HTERT RPE-1 (cell line): Measurements from ENCODE around the gene KICS2.
"Not testable (repeated sequence)": the region's sequence is repeated elsewhere in the genome, so short reads cannot be mapped to it uniquely, and the experiment has no call there.

ENCODE experiments used
- in situ Hi-C: fragments of 300-500 bp; cut with MboI; formaldehyde crosslinking; loops from 4 replicates; pipeline ENCODE4 v1.14.3; 2020; ENCODE audit warnings: low sequenced_read_pairs

Gene KICS2

DNA sequence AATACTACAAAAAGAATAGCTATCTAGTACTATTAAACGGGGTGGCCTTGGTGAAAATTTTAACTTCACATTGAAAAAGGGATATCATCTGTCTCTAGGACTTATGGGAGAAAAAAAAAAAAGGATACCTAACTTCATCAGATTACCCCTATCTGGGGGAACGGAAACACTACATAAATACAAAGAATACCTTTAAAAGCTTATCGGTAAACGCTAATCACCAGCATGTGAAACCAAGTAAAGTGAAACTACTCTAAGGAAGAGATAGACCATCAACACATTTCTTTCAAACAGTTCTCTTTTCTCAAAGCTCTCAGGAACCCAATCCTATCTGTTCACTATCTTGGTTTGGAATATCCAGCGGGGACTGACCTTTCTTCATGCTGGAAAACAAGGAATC lies 3.5 kb downstream of the KICS2 start:
- in situ Hi-C loops = no loop called here

- in situ Hi-C loops = not testable (repeated sequence)
These were observed 4.5 kb downstream of the KICS2 start for GRCh38 chr12:64217643-64218042.

GRCh38 chr12:64216239-64216638 lies 5.9 kb downstream of the KICS2 start:
- in situ Hi-C loops = no loop called here

GRCh38 chr12:64212119-64212746 lies 9.9 kb downstream of the KICS2 start:
- in situ Hi-C loops = no loop called here

GRCh38 chr12:64207453-64207852 lies 14.6 kb downstream of the KICS2 start:
- in situ Hi-C loops = no loop called here

DNA sequence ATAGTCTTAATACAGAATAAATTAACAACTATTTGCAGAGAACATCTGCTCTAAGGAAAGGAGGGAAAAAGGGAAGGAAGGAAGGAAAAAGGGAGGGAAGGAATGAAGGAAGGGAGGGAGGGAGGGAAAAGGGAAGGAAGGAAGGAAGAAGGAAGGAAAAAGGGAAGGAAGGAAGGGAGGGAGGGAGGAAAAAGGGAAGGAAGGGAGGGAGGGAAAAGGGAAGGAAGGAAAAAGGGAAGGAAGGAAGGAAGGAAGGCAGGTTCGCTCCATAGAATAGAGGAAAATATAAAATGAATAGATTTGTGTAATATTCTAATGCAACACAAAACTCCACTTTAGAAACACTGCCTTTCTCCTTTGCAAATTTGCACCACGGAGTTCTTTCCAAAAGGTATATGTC lies 16.6 kb downstream of the KICS2 start:
- in situ Hi-C loops = no loop called here

GRCh38 chr12:64203775-64204174 lies 18.3 kb downstream of the KICS2 start:
- in situ Hi-C loops = no loop called here

DNA sequence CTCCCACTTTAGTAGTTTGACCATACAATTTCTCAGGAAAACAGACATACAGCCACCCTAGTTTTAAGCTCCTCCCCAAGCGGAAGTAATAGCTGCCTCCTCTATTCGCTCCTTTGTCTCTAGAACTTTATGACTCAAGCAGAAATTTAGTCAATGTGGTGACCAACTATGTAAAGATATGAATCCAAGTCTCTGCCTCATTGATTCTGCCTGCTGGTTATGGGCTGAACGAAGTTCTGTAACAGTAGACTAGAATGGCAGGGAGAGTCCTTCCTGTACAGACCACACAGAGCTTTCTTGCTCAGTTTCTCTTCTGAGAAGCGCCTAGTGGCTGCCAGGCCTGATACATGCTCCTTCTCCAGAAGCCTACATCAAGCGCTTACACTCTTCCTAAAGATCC lies 19.1 kb downstream of the KICS2 start:
- in situ Hi-C loops = no loop called here

GRCh38 chr12:64195841-64196240 lies 26.3 kb downstream of the KICS2 start:
- in situ Hi-C loops = not testable (repeated sequence)

- in situ Hi-C loops = no loop called here
These were observed 27.6 kb downstream of the KICS2 start for GRCh38 chr12:64194333-64195149.

GRCh38 chr12:64193931-64194330 lies 28.2 kb downstream of the KICS2 start:
- in situ Hi-C loops = no loop called here

DNA sequence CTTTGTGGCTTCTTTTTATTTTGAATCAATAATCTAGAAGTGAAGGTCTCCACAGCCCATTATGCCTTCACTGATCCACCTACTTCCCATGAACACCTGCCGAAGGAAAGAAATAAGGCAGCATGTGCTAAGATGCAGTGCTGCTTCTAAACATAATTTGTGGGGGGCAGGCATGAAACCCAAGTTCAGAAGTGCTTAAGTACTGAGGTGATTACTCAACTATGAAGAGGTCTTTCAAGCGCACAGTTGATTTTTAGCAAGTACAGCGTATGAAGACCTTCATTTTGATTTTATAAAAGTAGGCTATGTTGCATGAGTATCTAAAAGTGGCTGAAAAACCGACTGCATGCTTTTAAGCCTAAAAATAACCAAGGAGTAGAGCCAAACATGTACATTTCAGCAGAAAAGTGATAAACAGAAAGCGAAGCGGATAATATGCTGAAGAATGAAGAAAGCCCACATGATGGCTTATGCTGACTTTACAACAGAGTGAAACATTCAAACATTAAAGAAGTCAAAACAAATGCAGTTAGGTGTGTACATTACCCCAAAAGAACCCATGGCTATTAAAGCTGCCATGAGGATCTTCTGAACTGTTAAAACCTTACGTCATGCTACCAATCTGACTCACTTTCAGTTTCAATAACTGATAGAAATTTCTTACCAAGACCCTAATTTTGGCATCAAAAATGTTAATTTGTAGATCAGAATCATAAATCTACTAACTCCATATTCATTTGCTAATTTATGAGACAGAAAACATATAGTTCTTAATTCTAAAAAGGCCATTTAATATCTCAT lies 29.3 kb downstream of the KICS2 start:
- in situ Hi-C loops = no loop called here

- in situ Hi-C loops = no loop called here
These were observed 32.0 kb downstream of the KICS2 start for GRCh38 chr12:64190140-64190539.

GRCh38 chr12:64189530-64189929 lies 32.6 kb downstream of the KICS2 start:
- in situ Hi-C loops = no loop called here

GRCh38 chr12:64187794-64188193 lies 34.3 kb downstream of the KICS2 start:
- in situ Hi-C loops = no loop called here

GRCh38 chr12:64187370-64187769 lies 34.7 kb downstream of the KICS2 start:
- in situ Hi-C loops = no loop called here

- in situ Hi-C loops = no loop called here
These were observed 35.3 kb downstream of the KICS2 start for GRCh38 chr12:64186789-64187188.

DNA sequence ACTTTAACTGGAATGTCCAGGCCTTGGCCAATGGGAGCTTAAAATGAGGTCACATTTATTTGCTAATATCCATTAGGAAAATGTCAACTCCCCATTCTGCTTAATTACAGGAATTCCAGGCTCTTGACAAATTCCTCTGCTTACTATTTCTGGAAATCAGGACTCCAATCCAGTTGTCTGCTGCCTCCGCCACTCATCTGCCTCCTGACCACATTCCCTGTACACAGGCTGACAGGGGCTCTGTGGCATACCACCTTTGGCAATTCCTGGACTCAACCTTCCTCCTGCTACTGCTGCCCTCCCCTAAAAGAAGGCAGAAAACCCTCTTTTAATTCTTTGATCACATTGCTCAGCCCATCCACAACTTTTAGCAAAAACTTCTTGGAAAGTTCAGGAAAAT lies 37.9 kb downstream of the KICS2 start:
- in situ Hi-C loops = no loop called here

GRCh38 chr12:64181430-64182291 lies 40.4 kb downstream of the KICS2 start:
- in situ Hi-C loops = no loop called here

DNA sequence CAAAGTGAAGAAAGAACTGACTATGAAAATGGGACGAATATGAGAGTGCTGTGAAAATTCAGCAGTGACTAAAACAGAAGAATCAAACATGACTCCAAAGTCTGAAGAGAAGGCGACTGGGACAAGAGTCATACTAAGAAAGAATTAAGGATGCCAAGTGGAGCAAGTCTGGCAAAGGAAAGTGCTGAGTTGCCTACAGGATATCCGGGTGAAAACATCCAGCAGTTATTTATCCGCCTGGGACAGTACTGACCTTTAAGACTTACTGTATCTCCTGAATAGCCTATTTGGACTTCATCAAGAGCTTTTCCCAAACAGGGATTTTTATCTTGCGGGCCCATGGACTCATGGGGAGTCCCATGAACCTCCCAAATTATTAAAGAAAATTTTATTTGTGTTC lies 41.1 kb downstream of the KICS2 start:
- in situ Hi-C loops = no loop called here

- in situ Hi-C loops = no loop called here
These were observed 44.0 kb downstream of the KICS2 start for GRCh38 chr12:64178122-64178521.
